PC-3 (cell line): ENCODE measurements around the gene NFATC2.
"Not testable (repeated sequence)": the region's sequence is repeated elsewhere in the genome, so short reads cannot be mapped to it uniquely, and the experiment has no call there.

ENCODE experiments used
- EZH2 ChIP-seq: fragments of 300-600 bp; sonication (generic); IDR thresholded peaks from one replicate; pipeline ENCODE4 v1.6.1; 2017; ENCODE audit warnings: antibody characterized with exemption, mild to moderate bottlenecking, low read length; ENCODE audit not compliant: unreplicated experiment
- EZH2phosphoT487 ChIP-seq: fragments of 300-600 bp; sonication (generic); IDR thresholded peaks from 2 replicates; pipeline ENCODE4 v1.6.1; 2018; ENCODE audit warnings: mild to moderate bottlenecking, antibody characterized with exemption, low read length, borderline replicate concordance
- TF ChIP-seq, protein P1 (sequence below): fragments of 300-600 bp; sonication (generic); conservative IDR thresholded peaks from 2 replicates; pipeline ENCODE4 v1.5.1; 2017; ENCODE audit warnings: antibody characterized with exemption, low read depth, mild to moderate bottlenecking, low read length

DNA sequence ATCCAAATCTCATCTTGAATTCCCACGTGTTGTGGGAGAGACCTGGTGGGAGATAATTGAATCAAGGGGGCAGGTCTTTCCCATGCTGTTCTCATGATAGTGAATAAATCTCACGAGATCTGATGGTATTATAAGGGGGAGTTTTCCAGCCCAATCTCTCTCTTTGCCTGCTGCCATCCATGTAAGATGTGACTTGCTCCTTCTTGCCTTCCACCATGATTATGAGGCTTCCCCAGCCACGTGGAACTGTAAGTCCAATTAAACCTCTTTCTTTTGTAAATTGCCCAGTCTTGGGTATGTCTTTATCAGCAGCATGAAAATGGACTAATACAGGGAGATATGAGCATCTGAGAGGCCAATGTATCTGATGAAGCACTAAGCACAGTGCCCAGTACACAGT, 26.0 kb upstream of the NFATC2 start:
- TF ChIP-seq, protein P1, sequence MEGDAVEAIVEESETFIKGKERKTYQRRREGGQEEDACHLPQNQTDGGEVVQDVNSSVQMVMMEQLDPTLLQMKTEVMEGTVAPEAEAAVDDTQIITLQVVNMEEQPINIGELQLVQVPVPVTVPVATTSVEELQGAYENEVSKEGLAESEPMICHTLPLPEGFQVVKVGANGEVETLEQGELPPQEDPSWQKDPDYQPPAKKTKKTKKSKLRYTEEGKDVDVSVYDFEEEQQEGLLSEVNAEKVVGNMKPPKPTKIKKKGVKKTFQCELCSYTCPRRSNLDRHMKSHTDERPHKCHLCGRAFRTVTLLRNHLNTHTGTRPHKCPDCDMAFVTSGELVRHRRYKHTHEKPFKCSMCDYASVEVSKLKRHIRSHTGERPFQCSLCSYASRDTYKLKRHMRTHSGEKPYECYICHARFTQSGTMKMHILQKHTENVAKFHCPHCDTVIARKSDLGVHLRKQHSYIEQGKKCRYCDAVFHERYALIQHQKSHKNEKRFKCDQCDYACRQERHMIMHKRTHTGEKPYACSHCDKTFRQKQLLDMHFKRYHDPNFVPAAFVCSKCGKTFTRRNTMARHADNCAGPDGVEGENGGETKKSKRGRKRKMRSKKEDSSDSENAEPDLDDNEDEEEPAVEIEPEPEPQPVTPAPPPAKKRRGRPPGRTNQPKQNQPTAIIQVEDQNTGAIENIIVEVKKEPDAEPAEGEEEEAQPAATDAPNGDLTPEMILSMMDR: not testable (repeated sequence)
- not testable (repeated sequence) for TF ChIP-seq EZH2, EZH2phosphoT487
